K562 (cell line): ENCODE measurements around the gene SELENOK. TPM values are rescaled to one million over a fixed set of nuclear protein-coding genes. Genes with fewer than 3 reads are reported as not detected.

Experiments
- ATF1 ChIP-seq, 2 experiments: fragments of 450-650 bp in 1 of 2; IDR thresholded peaks; 2 replicates each; pipeline ENCODE4 v1.6.1; 2016; ENCODE audit warnings: missing compliant biosample characterization in 1 of 2, missing genetic modification characterization in 1 of 2
- CCAR2 ChIP-seq: fragments of 200-400 bp; formaldehyde crosslinking; IDR thresholded peaks from 2 replicates; pipeline ENCODE4 v1.6.1; 2017; ENCODE audit warnings: mild to moderate bottlenecking, low read depth, low read length
- CCNT2 ChIP-seq: IDR thresholded peaks from 2 replicates; pipeline ENCODE4 v1.6.1; 2011; ENCODE audit warnings: borderline replicate concordance, low read depth, mild to moderate bottlenecking, moderate library complexity, mixed read lengths, low read length; ENCODE audit not compliant: insufficient read length; ENCODE audit errors: extremely low read depth
- DDX20 ChIP-seq: fragments of 450-650 bp; IDR thresholded peaks from 2 replicates; pipeline ENCODE4 v1.6.1; 2016; ENCODE audit warnings: missing genetic modification characterization, low read depth, mild to moderate bottlenecking, missing compliant biosample characterization, moderate library complexity
- ETV5 ChIP-seq: sonication (generic); formaldehyde crosslinking; IDR thresholded peaks from 2 replicates; pipeline ENCODE4 v1.4.0; 2020; ENCODE audit warnings: low read depth, mild to moderate bottlenecking, missing genetic modification reagents
- FIP1L1 ChIP-seq: fragments of 200-400 bp; formaldehyde crosslinking; IDR thresholded peaks from 2 replicates; pipeline ENCODE4 v1.6.1; 2018; ENCODE audit warnings: mild to moderate bottlenecking, low read depth, low read length; ENCODE audit not compliant: poor library complexity, severe bottlenecking
- GABPA ChIP-seq: fragments of 200-800 bp; sonication (Bioruptor generic); conservative IDR thresholded peaks from 2 replicates; pipeline ENCODE4 v1.6.1; 2016; ENCODE audit warnings: low read depth, missing genetic modification characterization, missing compliant biosample characterization
- HCFC1 ChIP-seq: IDR thresholded peaks from 2 replicates; pipeline ENCODE4 v1.6.1; 2012; ENCODE audit warnings: low read depth, low read length, improper control_type of control experiment
- IRF1 ChIP-seq: sonication (generic); formaldehyde crosslinking; IDR thresholded peaks from 2 replicates; pipeline ENCODE4 v1.8.0; 2022; ENCODE audit warnings: missing genetic modification reagents, mild to moderate bottlenecking, borderline replicate concordance
- MAZ ChIP-seq, 2 experiments: fragments of 450-650 bp in 1 of 2; sonication (generic) in 1 of 2; formaldehyde crosslinking; IDR thresholded peaks in 1 of 2; conservative IDR thresholded peaks in 1 of 2; 2 replicates each; pipeline versions ENCODE4 v1.4.0 to v1.5.0; 2020; ENCODE audit warnings: mild to moderate bottlenecking in 1 of 2, missing genetic modification reagents in 1 of 2
- MBD2 ChIP-seq: sonication (generic); IDR thresholded peaks from 2 replicates; pipeline ENCODE4 v1.6.1; 2016; ENCODE audit warnings: low read depth, borderline replicate concordance
- MEIS2 ChIP-seq: fragments of 450-650 bp; IDR thresholded peaks from 2 replicates; pipeline ENCODE4 v1.6.1; 2014; ENCODE audit warnings: mild to moderate bottlenecking; ENCODE audit not compliant: partially characterized antibody
- MTA2 ChIP-seq: fragments of 450-650 bp; IDR thresholded peaks from 2 replicates; pipeline ENCODE4 v1.6.1; 2016; ENCODE audit warnings: low read depth
- NCOA2 ChIP-seq, 2 experiments: fragments of 450-650 bp; IDR thresholded peaks; 2 replicates each; pipeline ENCODE4 v1.6.1; 2018; ENCODE audit warnings: mild to moderate bottlenecking in 2 of 2, moderate library complexity in 1 of 2; ENCODE audit not compliant: partially characterized antibody in 2 of 2
- NR2C1 ChIP-seq, 2 experiments: fragments of 450-650 bp; IDR thresholded peaks; 2 replicates each; pipeline ENCODE4 v1.6.1; 2017; ENCODE audit warnings: mild to moderate bottlenecking in 2 of 2, antibody characterized with exemption in 1 of 2, inconsistent platforms in 1 of 2, missing compliant biosample characterization in 1 of 2, missing genetic modification characterization in 1 of 2
- POLR2AphosphoS5 ChIP-seq: IDR thresholded peaks from 2 replicates; pipeline ENCODE4 v1.6.1; 2011; ENCODE audit warnings: mild to moderate bottlenecking, low read depth, low read length, moderate library complexity; ENCODE audit not compliant: control insufficient read depth, insufficient read depth
- POLR2B ChIP-seq: fragments of 450-650 bp; IDR thresholded peaks from 2 replicates; pipeline ENCODE4 v1.6.1; 2018; ENCODE audit warnings: low read depth; ENCODE audit not compliant: partially characterized antibody
- RBM39 ChIP-seq: fragments of 200-400 bp; formaldehyde crosslinking; optimal IDR thresholded peaks from 2 replicates; pipeline ENCODE3; 2018; ENCODE audit warnings: low read depth, low read length
- TAF9B ChIP-seq: fragments of 450-650 bp; IDR thresholded peaks from 2 replicates; pipeline ENCODE4 v1.6.1; 2018; ENCODE audit warnings: mild to moderate bottlenecking; ENCODE audit not compliant: partially characterized antibody
- XRCC3 ChIP-seq: fragments of 450-650 bp; IDR thresholded peaks from 2 replicates; pipeline ENCODE4 v1.6.1; 2017; ENCODE audit warnings: mild to moderate bottlenecking, moderate library complexity
- YY1 ChIP-seq, 3 experiments: IDR thresholded peaks; 2 replicates each; pipeline ENCODE4 v1.6.1; 2011; ENCODE audit warnings: low read length in 2 of 3, mild to moderate bottlenecking in 2 of 3, moderate library complexity in 2 of 3, borderline replicate concordance in 1 of 3, control low read depth in 1 of 3, low read depth in 1 of 3; ENCODE audit not compliant: insufficient read depth in 3 of 3, insufficient replicate concordance in 2 of 3, control insufficient read depth in 1 of 3, insufficient read length in 1 of 3; ENCODE audit errors: extremely low read depth in 1 of 3
- ZNF766 ChIP-seq: fragments of 200-800 bp; sonication (Bioruptor generic); conservative IDR thresholded peaks from 2 replicates; pipeline ENCODE4 v1.6.1; 2016; ENCODE audit warnings: missing genetic modification characterization, missing compliant biosample characterization
- polyA plus RNA-seq, 8 experiments: library from polyadenylated mRNA; depleted of rRNA in 4 of 8; stranded (reverse) in 5 of 8; unstranded in 3 of 8; fragments of >200 nt; fragmentation: Nextera tagmentation in 2 of 8; fragmentation: Illumina TruSeq in 1 of 8; extraction: Ambion mirVana in 2 of 8; extraction: Trizol in 1 of 8; gene quantifications; 2 replicates each; pipeline versions ENCODE4 v1.2.1 to v1.2.3, GENCODE V29; 2011 to 2014; ENCODE audit warnings: inconsistent platforms in 1 of 8, missing spikeins in 1 of 8
- total RNA-seq, 7 experiments: library from RNA; depleted of rRNA in 6 of 7; stranded (reverse); fragments of >200 nt in 6 of 7; fragmentation: Illumina TruSeq in 2 of 7; extraction: Trizol in 2 of 7; gene quantifications; 2 replicates each; pipeline versions ENCODE4 v1.2.1 to v1.2.3, GENCODE V29; 2011 to 2021; ENCODE audit warnings: low replicate concordance in 1 of 7
- TF ChIP-seq, protein P1 (sequence below): sonication (generic); formaldehyde crosslinking; IDR thresholded peaks from 2 replicates; pipeline ENCODE4 v1.8.0; 2022; ENCODE audit warnings: missing genetic modification reagents, mild to moderate bottlenecking, moderate library complexity, borderline replicate concordance

Gene SELENOK
- total and polyA plus RNA-seq, 9 of the 15 experiments (the other 6 are each of a cell fraction or from before 2014, with no cell fraction given), result 18.3 to 164 (median 34.8) TPM

DNA sequence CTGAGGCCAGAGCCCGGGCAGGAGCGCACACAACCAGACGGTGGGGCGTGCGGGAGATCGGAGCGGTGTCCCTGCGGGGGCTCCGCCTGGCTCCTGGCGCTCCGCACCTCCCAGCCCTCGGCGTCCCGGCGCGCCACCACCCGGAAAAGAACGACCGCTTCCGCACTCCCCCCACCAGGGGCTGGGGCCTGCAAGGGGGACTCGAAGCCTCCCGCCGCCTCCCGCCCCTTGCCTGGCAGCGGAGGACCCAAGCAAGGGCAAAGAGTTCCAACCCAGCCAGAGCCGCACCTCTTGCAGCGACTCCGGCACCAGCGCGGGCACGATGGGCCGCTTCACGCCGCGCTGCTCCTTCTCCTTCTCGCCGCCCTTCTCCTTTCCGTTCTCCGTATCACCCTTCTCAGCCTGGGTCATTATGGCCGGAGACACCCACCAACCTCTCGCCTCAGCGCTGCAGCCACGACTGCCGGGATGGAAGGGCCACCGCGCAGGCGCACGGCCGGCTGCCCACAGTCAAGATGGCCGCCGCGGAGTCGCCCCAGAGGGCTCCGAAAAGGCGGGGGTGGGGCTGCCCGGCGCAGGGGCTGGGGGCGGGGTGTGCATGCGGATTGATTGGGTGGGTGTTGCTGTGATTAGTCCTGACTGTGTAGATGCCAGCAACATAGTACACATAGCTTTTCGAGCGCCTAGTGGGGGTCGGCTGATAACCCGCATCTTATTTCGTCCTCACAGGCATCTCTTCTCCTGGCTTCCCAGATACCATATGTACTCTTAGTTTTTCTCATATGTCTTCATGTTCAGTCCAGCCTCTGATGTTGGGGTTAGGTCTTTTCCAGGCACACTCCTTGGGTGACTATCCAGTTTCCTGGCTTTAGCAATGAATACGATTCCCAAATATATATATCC lies 9.7 kb downstream of the SELENOK start, which contains the start of gene ACTR8 (continued):
- TF ChIP-seq IRF1 (CRISPR knock-in tag), result no peak
- TF ChIP-seq MBD2, result peak; percentile 50
- peak; percentile 61 for TF ChIP-seq POLR2AphosphoS5
- peak; percentile 43; the same call in 1 of the 2 replicates for TF ChIP-seq ETV5
- TF ChIP-seq DDX20 (tag), result no peak
- peak; percentile 34 for TF ChIP-seq MEIS2
- TF ChIP-seq ATF1 (CRISPR knock-in tag; IDR thresholded peaks at IDR 0.05), result no peak
- TF ChIP-seq ATF1 (tag; IDR thresholded peaks at IDR 0.05), result peak; percentile 46
- peak; percentile 87 for TF ChIP-seq TAF9B
- TF ChIP-seq YY1 (IDR thresholded peaks at IDR 0.05; ENCODE audit: borderline replicate concordance in 1 of 3, control insufficient read depth in 1 of 3, extremely low read depth in 1 of 3, insufficient read depth in 3 of 3, insufficient read length in 1 of 3, insufficient replicate concordance in 2 of 3, low read depth in 1 of 3, low read length in 2 of 3), result peak; percentile 90 to 97 (median 97)
- TF ChIP-seq CCNT2, result peak; percentile 44
- TF ChIP-seq MTA2, result no peak
- TF ChIP-seq, protein P1, sequence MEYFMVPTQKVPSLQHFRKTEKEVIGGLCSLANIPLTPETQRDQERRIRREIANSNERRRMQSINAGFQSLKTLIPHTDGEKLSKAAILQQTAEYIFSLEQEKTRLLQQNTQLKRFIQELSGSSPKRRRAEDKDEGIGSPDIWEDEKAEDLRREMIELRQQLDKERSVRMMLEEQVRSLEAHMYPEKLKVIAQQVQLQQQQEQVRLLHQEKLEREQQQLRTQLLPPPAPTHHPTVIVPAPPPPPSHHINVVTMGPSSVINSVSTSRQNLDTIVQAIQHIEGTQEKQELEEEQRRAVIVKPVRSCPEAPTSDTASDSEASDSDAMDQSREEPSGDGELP (CRISPR knock-in tag), result peak; percentile 46; the same call in 1 of the 2 replicates
- peak; percentile 65 for TF ChIP-seq GABPA (tag)
- no peak for TF ChIP-seq XRCC3
- no peak for TF ChIP-seq NCOA2 (IDR thresholded peaks at IDR 0.05; ENCODE audit: partially characterized antibody in 2 of 2)
- TF ChIP-seq ZNF766 (CRISPR knock-in tag), result peak; percentile 68; the same call in 1 of the 2 replicates
- TF ChIP-seq FIP1L1, result peak; percentile 54
- peak; percentile 82 for TF ChIP-seq POLR2B
- TF ChIP-seq RBM39, result no peak
- TF ChIP-seq HCFC1, result peak; percentile 73
- TF ChIP-seq NR2C1 (IDR thresholded peaks at IDR 0.05), result peak; percentile 55
- peak; percentile 63 for TF ChIP-seq NR2C1 (tag; IDR thresholded peaks at IDR 0.05)
- no peak for TF ChIP-seq CCAR2
- TF ChIP-seq MAZ (CRISPR knock-in tag; conservative IDR thresholded peaks at IDR 0.05 in 1 of 2, IDR thresholded peaks at IDR 0.05 in 1 of 2), result peak; percentile 63 to 68
